Measurements from ENCODE around the gene NIPAL1.

NIPAL1 gene

GRCh38 chr4:48067536-48067935 lies 51.0 kb downstream of the NIPAL1 start:
- DNase-seq (ENCODE audit: low spot score) = no peak

GRCh38 chr4:48068182-48068581 lies 51.6 kb downstream of the NIPAL1 start:
- no peak for DNase-seq (ENCODE audit: low spot score)

GRCh38 chr4:48069026-48069425 lies 52.5 kb downstream of the NIPAL1 start:
- no peak for DNase-seq (ENCODE audit: low spot score)

- no peak for DNase-seq (ENCODE audit: low spot score)
These were observed 54.6 kb downstream of the NIPAL1 start for GRCh38 chr4:48071191-48071590.

GRCh38 chr4:48073567-48074103 lies 57.1 kb downstream of the NIPAL1 start:
- DNase-seq (ENCODE audit: low spot score) = no peak

GRCh38 chr4:48074657-48075056 lies 58.1 kb downstream of the NIPAL1 start:
- DNase-seq (ENCODE audit: low spot score) = no peak

- DNase-seq (ENCODE audit: low spot score) = no peak
These were observed 61.9 kb downstream of the NIPAL1 start for GRCh38 chr4:48078425-48078824.

- DNase-seq (ENCODE audit: low spot score) = no peak
These were observed 62.5 kb downstream of the NIPAL1 start for GRCh38 chr4:48078862-48079655.

GRCh38 chr4:48079972-48080391 lies 63.4 kb downstream of the NIPAL1 start:
- no peak for DNase-seq (ENCODE audit: low spot score)

GRCh38 chr4:48081196-48081595 lies 64.6 kb downstream of the NIPAL1 start:
- no peak for DNase-seq (ENCODE audit: low spot score)

- DNase-seq (ENCODE audit: low spot score) = no peak
These were observed 66.4 kb downstream of the NIPAL1 start for GRCh38 chr4:48082956-48083355.

GRCh38 chr4:48085821-48086589 lies 69.4 kb downstream of the NIPAL1 start:
- DNase-seq (ENCODE audit: low spot score) = no peak
